ENCODE results near the gene LMBRD2.

- TF ChIP-seq RFX5 (IDR thresholded peaks at IDR 0.05; ENCODE audit: low read length) (no peak), CTCF (IDR thresholded peaks at IDR 0.05) (no peak), GATA2 (CRISPR knock-in tag; IDR thresholded peaks at IDR 0.05) (no peak), EP300 (IDR thresholded peaks at IDR 0.05; ENCODE audit: borderline replicate concordance in 1 of 2, low read depth in 1 of 2, low read length in 1 of 2) (no peak), POLR2AphosphoS5 (IDR thresholded peaks at IDR 0.05; ENCODE audit: low read depth, low read length) (no peak), YY1 (IDR thresholded peaks at IDR 0.05; ENCODE audit: low read depth) (no peak), FOSL2 (IDR thresholded peaks at IDR 0.05; ENCODE audit: borderline replicate concordance, low read depth) (no peak)
Measured at GRCh38 chr5:36193746-36194145, 42.1 kb upstream of the LMBRD2 start.

Measured in SK-N-SH (cell line).